ENCODE results near the gene CLEC16A. TPM values are rescaled to one million over a fixed set of nuclear protein-coding genes. Genes with fewer than 3 reads are reported as not detected.

The CLEC16A gene
- total RNA-seq, 1 donor from 2014 or later, result 34.6 TPM

DNA sequence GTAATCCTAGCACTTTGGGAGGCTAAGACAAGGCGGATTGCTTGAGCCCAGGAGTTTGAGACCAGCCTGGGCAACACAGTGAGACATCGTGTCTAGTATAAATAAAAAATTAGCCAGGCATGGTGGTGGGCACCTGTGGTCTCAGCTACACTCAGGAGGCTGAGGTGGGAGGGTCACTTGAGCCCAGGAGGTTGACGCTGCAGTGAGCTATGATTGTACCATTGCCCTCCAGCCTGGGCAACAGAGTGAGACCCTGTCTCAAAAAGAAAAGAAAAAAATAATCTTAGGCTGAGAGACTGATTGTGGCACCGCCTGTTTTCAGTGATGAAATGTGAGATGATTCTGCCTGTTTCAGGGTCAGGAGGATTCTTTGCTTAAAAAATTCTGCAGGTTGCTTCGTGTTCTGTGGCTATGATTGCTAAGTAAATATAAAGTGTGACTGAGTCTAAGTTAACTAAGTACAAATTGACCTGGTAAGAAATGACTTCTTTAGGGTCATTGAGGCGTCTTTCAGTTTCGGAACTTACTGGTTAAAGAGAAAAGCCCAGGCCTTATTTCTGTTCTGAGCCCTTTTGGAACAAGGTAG is 183.3 kb downstream of the CLEC16A start:
- Histone ChIP-seq H3K27ac (peak overlapping the region; percentile 60), H3K4me3 (no peak overlapping the region), H3K4me1 (peaks cover 32% of the 10 kb centered on the region), H3K36me3 (peaks cover 46% of the 10 kb centered on the region), H3K27me3 (ENCODE audit: low read depth) (no peaks in the 10 kb centered on the region), H3K9me3 (no peaks in the 10 kb centered on the region)
- no peak for DNase-seq
- intact Hi-C loops (cut with DNase I), result no loop called here
- peak in 1 of 2 donors; percentile 5 for ATAC-seq
- TF ChIP-seq, protein P1, sequence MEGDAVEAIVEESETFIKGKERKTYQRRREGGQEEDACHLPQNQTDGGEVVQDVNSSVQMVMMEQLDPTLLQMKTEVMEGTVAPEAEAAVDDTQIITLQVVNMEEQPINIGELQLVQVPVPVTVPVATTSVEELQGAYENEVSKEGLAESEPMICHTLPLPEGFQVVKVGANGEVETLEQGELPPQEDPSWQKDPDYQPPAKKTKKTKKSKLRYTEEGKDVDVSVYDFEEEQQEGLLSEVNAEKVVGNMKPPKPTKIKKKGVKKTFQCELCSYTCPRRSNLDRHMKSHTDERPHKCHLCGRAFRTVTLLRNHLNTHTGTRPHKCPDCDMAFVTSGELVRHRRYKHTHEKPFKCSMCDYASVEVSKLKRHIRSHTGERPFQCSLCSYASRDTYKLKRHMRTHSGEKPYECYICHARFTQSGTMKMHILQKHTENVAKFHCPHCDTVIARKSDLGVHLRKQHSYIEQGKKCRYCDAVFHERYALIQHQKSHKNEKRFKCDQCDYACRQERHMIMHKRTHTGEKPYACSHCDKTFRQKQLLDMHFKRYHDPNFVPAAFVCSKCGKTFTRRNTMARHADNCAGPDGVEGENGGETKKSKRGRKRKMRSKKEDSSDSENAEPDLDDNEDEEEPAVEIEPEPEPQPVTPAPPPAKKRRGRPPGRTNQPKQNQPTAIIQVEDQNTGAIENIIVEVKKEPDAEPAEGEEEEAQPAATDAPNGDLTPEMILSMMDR (IDR thresholded peaks at IDR 0.05), result no peak

DNA sequence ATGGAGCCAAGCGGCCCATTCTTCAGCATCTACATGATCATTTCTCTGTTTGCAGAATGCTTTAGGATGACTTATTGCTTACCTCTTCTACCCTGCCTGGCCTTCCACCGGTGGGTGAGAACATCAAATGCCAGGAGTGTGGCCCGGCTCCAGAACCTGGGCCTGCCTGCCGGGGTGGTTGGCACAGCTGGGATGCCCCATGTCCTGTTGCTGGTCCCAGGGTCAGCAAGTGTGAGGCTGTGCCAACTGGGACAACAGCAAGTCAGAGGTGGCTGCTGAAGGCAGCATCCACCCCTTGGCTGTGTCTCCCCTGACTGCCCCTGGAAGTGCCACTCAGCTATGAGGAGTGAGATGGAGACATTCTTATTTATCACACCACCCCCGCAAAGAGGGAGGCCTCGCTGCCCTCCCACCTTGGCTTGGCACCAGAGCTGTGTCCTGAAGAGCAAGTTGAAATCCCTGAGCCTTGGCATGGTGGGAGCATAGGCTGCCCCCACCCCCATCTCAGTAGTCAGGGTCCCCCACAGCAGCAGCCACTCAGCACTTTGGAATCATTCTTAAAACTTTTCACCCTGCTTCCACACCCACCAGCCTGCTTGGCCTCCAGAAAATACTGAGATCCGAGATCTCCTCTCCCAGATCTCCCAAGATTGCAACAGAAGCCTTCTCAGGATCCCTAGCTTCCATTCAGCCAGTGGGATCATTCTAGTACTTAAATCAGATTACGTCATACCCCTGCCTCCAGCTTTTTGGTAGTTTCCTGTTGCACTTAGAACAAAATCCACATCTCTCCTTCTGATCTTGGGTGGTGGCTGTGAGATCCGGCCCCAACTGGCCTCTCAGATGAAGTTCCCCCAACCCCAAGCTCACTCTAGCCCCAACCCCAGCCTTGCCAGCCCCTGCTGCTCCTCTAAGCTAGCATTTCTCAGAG is 184.1 kb downstream of the CLEC16A start:
- DNase-seq (no peak), ATAC-seq (peak; percentile 20 to 40)
- no peaks in the 10 kb centered on the region for H3K9me3 ChIP-seq
- H3K36me3 ChIP-seq, result peaks cover 38% of the 10 kb centered on the region
- H3K27me3 ChIP-seq (ENCODE audit: low read depth), result no peaks in the 10 kb centered on the region
- intact Hi-C loops (cut with DNase I), result no loop called here
- TF ChIP-seq, protein P1 (IDR thresholded peaks at IDR 0.05), result no peak
- H3K27ac ChIP-seq, result peak overlapping the region; percentile 60
- H3K4me3 ChIP-seq, result no peak overlapping the region
- H3K4me1 ChIP-seq, result peaks cover 40% of the 10 kb centered on the region

DNA sequence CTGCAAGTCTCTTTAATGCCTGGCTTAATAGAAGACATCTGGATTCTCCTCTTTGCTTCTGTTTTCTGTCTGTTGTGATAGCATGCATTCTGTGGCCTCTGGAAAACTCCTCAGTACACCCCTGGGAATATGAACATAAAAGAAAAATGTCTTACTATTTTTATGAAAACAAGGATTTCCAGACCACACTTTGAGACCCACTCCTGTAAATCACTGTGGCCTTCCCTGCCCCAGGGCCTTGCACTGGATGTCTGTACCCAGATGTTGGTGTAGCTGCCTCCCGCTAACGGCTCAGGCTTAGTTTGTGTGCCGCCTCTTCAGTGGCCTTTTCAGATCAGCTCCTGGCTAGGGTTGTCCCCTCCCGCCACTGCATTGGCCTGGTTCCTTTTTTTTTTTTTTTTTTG is 185.0 kb downstream of the CLEC16A start:
- intact Hi-C loops (cut with DNase I), result no loop called here
- H3K4me3 ChIP-seq, result no peak overlapping the region
- DNase-seq (no peak), ATAC-seq (no peak)
- peaks cover 49% of the 10 kb centered on the region for H3K4me1 ChIP-seq
- H3K36me3 ChIP-seq, result peaks cover 29% of the 10 kb centered on the region
- TF ChIP-seq, protein P1 (IDR thresholded peaks at IDR 0.05), result no peak
- H3K27me3 ChIP-seq (ENCODE audit: low read depth), result no peaks in the 10 kb centered on the region
- peak overlapping the region; percentile 60 for H3K27ac ChIP-seq
- no peaks in the 10 kb centered on the region for H3K9me3 ChIP-seq

DNA sequence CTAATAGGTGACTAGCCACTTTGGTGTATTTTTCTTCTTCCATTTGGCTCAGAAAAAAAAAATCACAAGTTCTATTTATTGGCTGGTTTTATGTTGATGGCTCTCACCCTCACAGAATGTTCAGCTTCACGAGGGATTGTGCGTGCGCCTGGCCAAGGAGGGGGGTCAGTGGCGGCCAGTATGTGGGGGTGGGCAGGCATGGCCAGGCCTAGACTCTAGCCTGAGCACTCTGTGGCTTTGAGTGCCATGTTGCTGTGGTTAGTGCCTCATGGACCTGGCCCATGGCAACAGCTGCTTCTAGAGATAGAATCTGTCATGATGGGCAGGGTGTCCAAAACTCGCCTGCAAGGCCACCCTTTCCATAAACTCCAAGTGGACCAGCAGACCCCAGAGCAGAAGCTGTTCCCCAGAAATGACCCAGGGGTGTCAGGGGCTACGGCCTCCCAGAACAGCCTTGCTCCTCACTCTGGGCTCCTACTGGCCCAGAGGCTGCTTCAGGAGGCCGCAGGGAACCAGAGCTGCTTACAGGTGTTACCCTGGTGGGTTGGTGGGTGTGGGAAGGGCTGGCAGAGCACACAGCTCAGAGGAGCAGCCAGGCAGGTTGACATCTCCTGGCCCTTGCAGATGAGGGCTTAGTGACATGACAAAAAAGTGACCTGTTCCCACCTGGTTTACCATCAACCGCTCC is 186.8 kb downstream of the CLEC16A start:
- no peak overlapping the region for H3K4me3 ChIP-seq
- no peak overlapping the region for H3K27ac ChIP-seq
- intact Hi-C loops (cut with DNase I), result no loop called here
- TF ChIP-seq, protein P1 (IDR thresholded peaks at IDR 0.05), result no peak
- no peak for DNase-seq
- no peak for ATAC-seq
- H3K27me3 ChIP-seq (ENCODE audit: low read depth), result no peaks in the 10 kb centered on the region
- peaks cover 66% of the 10 kb centered on the region for H3K4me1 ChIP-seq
- peaks cover 13% of the 10 kb centered on the region for H3K36me3 ChIP-seq
- H3K9me3 ChIP-seq, result no peaks in the 10 kb centered on the region

DNA sequence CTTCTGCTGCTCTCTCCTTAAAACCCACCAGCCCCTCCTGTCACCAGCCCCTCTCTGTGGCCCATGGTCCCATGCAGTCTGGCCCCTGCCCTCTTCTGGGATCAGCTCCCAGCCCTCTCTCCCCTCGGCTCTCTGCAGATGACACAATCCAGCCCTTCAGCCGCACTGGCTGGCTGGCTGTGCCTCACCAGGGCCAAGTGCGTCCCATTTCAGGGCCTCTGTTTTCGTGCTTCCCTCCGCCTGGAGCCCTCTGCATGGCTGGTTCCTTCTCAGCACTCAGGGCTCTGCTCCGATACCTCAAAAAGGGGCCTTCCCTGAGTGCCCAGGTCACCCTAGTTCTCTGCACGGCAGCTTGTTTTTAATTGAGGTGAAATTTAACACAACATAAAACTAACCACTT is 187.3 kb downstream of the CLEC16A start:
- Histone ChIP-seq H3K27me3 (ENCODE audit: low read depth) (no peaks in the 10 kb centered on the region), H3K9me3 (no peaks in the 10 kb centered on the region), H3K36me3 (peaks cover 7% of the 10 kb centered on the region), H3K4me1 (peaks cover 68% of the 10 kb centered on the region), H3K4me3 (no peak overlapping the region), H3K27ac (no peak overlapping the region)
- intact Hi-C loops (cut with DNase I), result no loop called here
- ATAC-seq (no peak), DNase-seq (no peak)
- TF ChIP-seq, protein P1 (IDR thresholded peaks at IDR 0.05), result no peak

Measured in lower lobe of right lung (tissue), 2 donors.